ENCODE data around the gene LAMTOR1.

Gene LAMTOR1

GRCh38 chr11:72084076-72084475, 19.0 kb downstream of the LAMTOR1 start:
- no peak overlapping the region for H3K4me3 ChIP-seq (replicated peaks; ENCODE audit: low read depth, low read length)
- DNase-seq (ENCODE audit: extremely low read depth, low read depth) = no peak
- TF ChIP-seq CTCF (IDR thresholded peaks at IDR 0.05; ENCODE audit: low read depth, low read length, missing control alignments) = no peak

GRCh38 chr11:72083414-72083813, 19.7 kb downstream of the LAMTOR1 start:
- no peak overlapping the region for H3K4me3 ChIP-seq (replicated peaks; ENCODE audit: low read depth, low read length)
- TF ChIP-seq CTCF (IDR thresholded peaks at IDR 0.05; ENCODE audit: low read depth, low read length, missing control alignments) = no peak
- no peak for DNase-seq (ENCODE audit: extremely low read depth, low read depth)

DNA sequence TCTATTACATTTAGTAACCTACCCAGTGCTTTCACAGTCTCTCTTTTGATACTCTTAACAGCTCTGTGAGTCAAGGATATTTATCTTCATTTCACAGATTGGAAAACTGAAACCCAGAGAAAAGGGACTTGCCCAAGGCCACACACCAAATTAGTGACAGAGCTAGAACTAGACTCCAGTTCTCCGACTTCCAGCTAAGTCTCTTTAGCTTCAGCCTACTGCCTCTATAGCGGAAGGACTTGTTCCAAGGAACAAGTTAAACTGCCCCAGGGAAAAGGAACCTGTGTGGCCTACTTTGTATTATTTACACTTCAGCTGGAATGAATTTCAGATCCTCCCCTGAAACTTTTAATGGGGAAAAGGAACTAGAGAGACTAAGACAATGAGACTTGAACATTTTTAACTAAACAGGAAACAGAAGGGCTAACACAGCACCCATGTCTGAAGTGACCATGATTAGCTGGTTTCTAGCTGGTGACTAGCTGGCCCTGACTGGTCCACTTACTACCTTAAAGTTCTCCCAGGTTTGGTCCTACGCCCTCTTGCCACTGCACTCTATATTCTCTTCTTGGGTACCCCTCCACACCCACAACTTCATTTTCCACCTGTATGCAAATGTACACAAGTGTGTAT, 21.2 kb downstream of the LAMTOR1 start:
- DNase-seq (ENCODE audit: extremely low read depth, low read depth) = no peak
- no peak overlapping the region for H3K4me3 ChIP-seq (replicated peaks; ENCODE audit: low read depth, low read length)
- no peak for TF ChIP-seq CTCF (IDR thresholded peaks at IDR 0.05; ENCODE audit: low read depth, low read length, missing control alignments)

DNA sequence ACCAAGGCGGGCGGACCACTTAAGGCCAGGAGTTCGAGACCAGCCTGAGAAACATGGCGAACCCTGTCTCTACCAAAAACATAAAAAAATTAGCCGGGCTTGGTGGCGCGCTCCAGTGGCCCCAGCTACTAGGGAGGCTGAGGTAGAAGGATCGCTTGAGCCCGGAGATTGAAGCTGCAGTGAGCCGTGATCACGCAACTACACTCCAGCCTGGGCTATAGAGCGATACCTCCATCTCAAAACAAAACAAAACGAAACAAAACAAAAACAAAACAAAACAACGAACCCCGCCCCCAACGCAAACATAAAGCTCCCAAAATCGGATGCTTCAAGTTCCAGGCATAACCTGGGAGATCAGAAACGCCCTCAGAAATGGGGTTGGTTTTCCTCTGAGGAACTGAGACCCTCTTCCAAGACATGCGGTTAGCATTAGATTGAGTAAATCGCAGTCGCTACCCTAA, 21.9 kb downstream of the LAMTOR1 start:
- DNase-seq (ENCODE audit: extremely low read depth, low read depth) = no peak
- TF ChIP-seq CTCF (IDR thresholded peaks at IDR 0.05; ENCODE audit: low read depth, low read length, missing control alignments) = no peak

DNA sequence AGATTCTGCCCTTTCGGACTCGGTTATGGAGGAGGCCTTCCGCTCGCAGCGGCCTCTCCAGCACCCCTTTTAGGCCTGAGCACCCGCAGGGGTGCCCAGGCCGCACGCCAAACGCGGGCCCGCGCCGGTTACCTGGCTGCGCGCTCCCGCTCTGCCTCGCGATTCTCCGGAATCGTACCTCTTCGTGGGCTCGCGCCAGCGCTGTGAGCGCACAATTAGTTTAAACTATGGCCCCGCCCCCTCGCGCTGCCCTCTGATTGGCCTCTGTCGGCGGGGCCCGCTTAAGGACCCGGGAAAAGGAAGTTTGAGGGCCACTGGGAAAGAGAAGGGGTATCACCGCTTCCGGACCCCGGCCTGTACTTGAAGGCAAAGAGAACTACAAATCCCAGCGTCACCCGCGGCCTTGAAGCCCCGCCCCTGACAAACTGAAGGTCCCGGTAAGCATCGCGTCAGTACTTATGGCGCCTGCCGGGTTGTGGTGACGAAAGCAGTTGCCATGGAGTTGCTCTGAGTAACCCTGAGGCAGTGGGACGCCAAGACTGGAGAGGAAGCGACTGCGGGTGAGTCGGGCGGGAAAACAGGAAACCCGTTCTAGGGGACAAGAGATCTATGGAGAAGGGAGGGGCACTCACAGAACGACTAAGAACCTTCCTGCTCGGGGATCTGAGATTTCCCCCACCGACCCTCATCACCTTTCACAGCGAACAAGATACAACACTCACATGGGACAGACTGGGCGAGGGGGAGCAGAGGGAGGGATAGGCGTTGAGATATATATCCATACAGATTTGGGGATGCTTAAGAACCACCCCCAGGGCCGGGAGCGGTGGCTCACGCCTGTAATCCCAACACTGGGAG, 22.5 kb downstream of the LAMTOR1 start, which contains the start of the genes LRRC51 and NUMA1:
Gene LRRC51 (plus strand): TSS at position 525 of the 858 bp plus-strand sequence. CDS start 8,234 bp downstream, outside the sequence.
Gene NUMA1 (minus strand): TSS at position 217 of the 858 bp plus-strand sequence. CDS start 44,599 bp downstream, outside the sequence.
- TF ChIP-seq CTCF (IDR thresholded peaks at IDR 0.05; ENCODE audit: low read depth, low read length, missing control alignments) = no peak
- DNase-seq (ENCODE audit: extremely low read depth, low read depth) = peak; percentile 99
- peak within 1 kb of the TSS; percentile 55 for H3K4me3 ChIP-seq (replicated peaks; ENCODE audit: low read depth, low read length)

More for the DNA sequence above, 21.9 kb downstream of the LAMTOR1 start:
- H3K4me3 ChIP-seq (replicated peaks; ENCODE audit: low read depth, low read length) = peak overlapping the region; percentile 55

DNA sequence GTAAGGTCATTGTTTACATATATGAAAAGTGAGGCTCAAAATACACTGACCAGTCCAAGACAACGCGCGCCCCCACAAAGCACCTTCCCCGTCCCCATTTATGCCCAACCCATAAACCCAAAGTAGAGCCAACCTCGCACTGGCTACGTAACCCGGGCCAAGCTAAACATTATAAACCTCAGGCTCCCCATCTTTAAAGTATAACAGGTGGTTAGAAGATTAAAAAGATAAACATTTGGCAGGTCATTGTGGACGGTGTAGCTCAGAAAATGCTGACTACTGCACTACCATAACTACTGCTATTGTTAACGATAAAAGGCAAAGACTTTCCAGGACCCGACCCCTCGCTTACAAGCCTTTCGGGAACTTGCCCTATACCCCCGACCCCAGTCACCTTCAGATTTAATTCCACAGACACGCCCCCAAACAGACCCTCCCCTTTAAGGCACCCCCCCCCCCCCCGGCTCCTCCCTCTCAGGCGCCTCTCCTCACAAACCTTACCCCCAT, 23.2 kb downstream of the LAMTOR1 start:
- peak overlapping the region; percentile 55 for H3K4me3 ChIP-seq (replicated peaks; ENCODE audit: low read depth, low read length)
- TF ChIP-seq CTCF (IDR thresholded peaks at IDR 0.05; ENCODE audit: low read depth, low read length, missing control alignments) = no peak
- DNase-seq (ENCODE audit: extremely low read depth, low read depth) = no peak

All from HFF-Myc (cell line).